Measurements from ENCODE around the gene OR6B1. TPM values are rescaled to one million over a fixed set of nuclear protein-coding genes. Genes with fewer than 3 reads are reported as not detected.
A peak's percentile ranks its signal among the peaks of the same experiment; 100 is the strongest.
"Not testable (repeated sequence)": the region's sequence is repeated elsewhere in the genome, so short reads cannot be mapped to it uniquely, and the experiment has no call there.

Gene OR6B1
- total RNA-seq, 1 donor from 2014 or later: 4.3 TPM

- no peak for DNase-seq (ENCODE audit: low spot score)
Measured at GRCh38 chr7:144006029-144006691, 6.0 kb downstream of the OR6B1 start.

- DNase-seq (ENCODE audit: low spot score): no peak
Measured at GRCh38 chr7:144006692-144007042, 6.5 kb downstream of the OR6B1 start.

GRCh38 chr7:144009361-144009760 is 9.2 kb downstream of the OR6B1 start:
- no peak for DNase-seq (ENCODE audit: low spot score)

GRCh38 chr7:144010061-144010460 is 9.9 kb downstream of the OR6B1 start:
- not testable (repeated sequence) for DNase-seq (ENCODE audit: low spot score)

- not testable (repeated sequence) for DNase-seq (ENCODE audit: low spot score)
Measured at GRCh38 chr7:144010821-144011220, 10.7 kb downstream of the OR6B1 start.

GRCh38 chr7:144011458-144012230 is 11.5 kb downstream of the OR6B1 start:
- DNase-seq (ENCODE audit: low spot score): no peak

GRCh38 chr7:144018065-144018464 is 17.9 kb downstream of the OR6B1 start:
- no peak for DNase-seq (ENCODE audit: low spot score)

- peak; percentile 52 for DNase-seq (ENCODE audit: low spot score)
Measured at GRCh38 chr7:144019457-144019856, 19.3 kb downstream of the OR6B1 start.

- no peak for DNase-seq (ENCODE audit: low spot score)
Measured at GRCh38 chr7:144020340-144020739, 20.2 kb downstream of the OR6B1 start.

- peak; percentile 21 for DNase-seq (ENCODE audit: low spot score)
Measured at GRCh38 chr7:144022169-144022568, 22.0 kb downstream of the OR6B1 start.

- no peak for DNase-seq (ENCODE audit: low spot score)
Measured at GRCh38 chr7:144023171-144023827, 23.2 kb downstream of the OR6B1 start.

- DNase-seq (ENCODE audit: low spot score): no peak
Measured at GRCh38 chr7:144024213-144024612, 24.1 kb downstream of the OR6B1 start.

- no peak for DNase-seq (ENCODE audit: low spot score)
Measured at GRCh38 chr7:144026203-144026883, 26.2 kb downstream of the OR6B1 start.

GRCh38 chr7:144027070-144027469 is 26.9 kb downstream of the OR6B1 start:
- DNase-seq (ENCODE audit: low spot score): peak; percentile 56

- DNase-seq (ENCODE audit: low spot score): no peak
Measured at GRCh38 chr7:144027974-144028373, 27.9 kb downstream of the OR6B1 start.

GRCh38 chr7:144028547-144028946 is 28.4 kb downstream of the OR6B1 start:
- no peak for DNase-seq (ENCODE audit: low spot score)

GRCh38 chr7:144032516-144032915 is 32.4 kb downstream of the OR6B1 start:
- DNase-seq (ENCODE audit: low spot score): no peak

GRCh38 chr7:144032985-144033709 is 33.0 kb downstream of the OR6B1 start:
- peak; percentile 58 for DNase-seq (ENCODE audit: low spot score)

GRCh38 chr7:144035385-144035784 is 35.3 kb downstream of the OR6B1 start:
- no peak for DNase-seq (ENCODE audit: low spot score)

- no peak for DNase-seq (ENCODE audit: low spot score)
Measured at GRCh38 chr7:144036302-144036885, 36.3 kb downstream of the OR6B1 start.

GRCh38 chr7:144037414-144038035 is 37.4 kb downstream of the OR6B1 start:
- DNase-seq (ENCODE audit: low spot score): no peak
